K562 (cell line): ENCODE measurements around the gene CAPZB. TPM values are rescaled to one million over a fixed set of nuclear protein-coding genes. Genes with fewer than 3 reads are reported as not detected.
A peak's percentile ranks its signal among the peaks of the same experiment; 100 is the strongest.

Experiments
- ARID1B ChIP-seq: fragments of 450-650 bp; IDR thresholded peaks from 2 replicates; pipeline ENCODE4 v1.6.1; 2016; ENCODE audit warnings: antibody characterized with exemption, mild to moderate bottlenecking, inconsistent platforms
- KLF10 ChIP-seq: fragments of 250-450 bp; sonication (Bioruptor Pico); IDR thresholded peaks from 2 replicates; pipeline ENCODE4 v1.6.1; 2021; ENCODE audit warnings: matching md5 sums
- L3MBTL2 ChIP-seq: fragments of 450-650 bp; IDR thresholded peaks from 2 replicates; pipeline ENCODE4 v1.6.1; 2016; ENCODE audit warnings: mild to moderate bottlenecking, moderate library complexity
- MGA ChIP-seq: fragments of 450-650 bp; IDR thresholded peaks from 2 replicates; pipeline ENCODE4 v1.6.1; 2016; ENCODE audit warnings: mild to moderate bottlenecking, moderate library complexity
- NFYB ChIP-seq: IDR thresholded peaks from 2 replicates; pipeline ENCODE4 v1.6.1; 2011; ENCODE audit warnings: mild to moderate bottlenecking, moderate library complexity; ENCODE audit not compliant: insufficient read length; ENCODE audit errors: extremely low read depth
- NR4A1 ChIP-seq, 2 experiments: fragments of 250-450 bp in 1 of 2; fragments of 450-650 bp in 1 of 2; sonication (Bioruptor Pico) in 1 of 2; IDR thresholded peaks; 2 replicates each; pipeline versions ENCODE4 v1.4.0 to v1.6.1; 2016 to 2020; ENCODE audit warnings: mild to moderate bottlenecking in 2 of 2, missing compliant biosample characterization in 1 of 2, missing genetic modification characterization in 1 of 2, moderate library complexity in 1 of 2
- PRPF4 ChIP-seq: fragments of 200-400 bp; formaldehyde crosslinking; IDR thresholded peaks from one replicate; pipeline ENCODE4 v1.6.1; 2017; ENCODE audit warnings: low read length, low read depth, mild to moderate bottlenecking; ENCODE audit not compliant: insufficient read depth, poor library complexity, severe bottlenecking
- SAFB ChIP-seq: fragments of 200-400 bp; formaldehyde crosslinking; IDR thresholded peaks from 2 replicates; pipeline ENCODE4 v1.6.1; 2017; ENCODE audit warnings: low read depth, low read length, borderline replicate concordance
- SIRT6 ChIP-seq: IDR thresholded peaks from one replicate; pipeline ENCODE4 v1.6.1; 2012; ENCODE audit warnings: low read depth, mild to moderate bottlenecking, control low read depth, inconsistent platforms, low read length, moderate library complexity
- TSHZ1 ChIP-seq: fragments of 250-450 bp; sonication (Bioruptor Pico); IDR thresholded peaks from 2 replicates; pipeline ENCODE4 v1.4.0; 2020; ENCODE audit warnings: mild to moderate bottlenecking, moderate library complexity
- ZNF280A ChIP-seq: fragments of 450-650 bp; IDR thresholded peaks from 2 replicates; pipeline ENCODE4 v1.6.1; 2018; ENCODE audit warnings: mild to moderate bottlenecking, low read depth; ENCODE audit not compliant: partially characterized antibody
- polyA plus RNA-seq, 8 experiments: library from polyadenylated mRNA; depleted of rRNA in 4 of 8; stranded (reverse) in 5 of 8; unstranded in 3 of 8; fragments of >200 nt; fragmentation: Nextera tagmentation in 2 of 8; fragmentation: Illumina TruSeq in 1 of 8; extraction: Ambion mirVana in 2 of 8; extraction: Trizol in 1 of 8; gene quantifications; 2 replicates each; pipeline versions ENCODE4 v1.2.1 to v1.2.3, GENCODE V29; 2011 to 2014; ENCODE audit warnings: inconsistent platforms in 1 of 8, missing spikeins in 1 of 8
- total RNA-seq, 7 experiments: library from RNA; depleted of rRNA in 6 of 7; stranded (reverse); fragments of >200 nt in 6 of 7; fragmentation: Illumina TruSeq in 2 of 7; extraction: Trizol in 2 of 7; gene quantifications; 2 replicates each; pipeline versions ENCODE4 v1.2.1 to v1.2.3, GENCODE V29; 2011 to 2021; ENCODE audit warnings: low replicate concordance in 1 of 7

The CAPZB gene
- total and polyA plus RNA-seq, 9 of the 15 experiments (the other 6 are each of a cell fraction or from before 2014, with no cell fraction given) = 57.6 to 297 (median 125) TPM

DNA sequence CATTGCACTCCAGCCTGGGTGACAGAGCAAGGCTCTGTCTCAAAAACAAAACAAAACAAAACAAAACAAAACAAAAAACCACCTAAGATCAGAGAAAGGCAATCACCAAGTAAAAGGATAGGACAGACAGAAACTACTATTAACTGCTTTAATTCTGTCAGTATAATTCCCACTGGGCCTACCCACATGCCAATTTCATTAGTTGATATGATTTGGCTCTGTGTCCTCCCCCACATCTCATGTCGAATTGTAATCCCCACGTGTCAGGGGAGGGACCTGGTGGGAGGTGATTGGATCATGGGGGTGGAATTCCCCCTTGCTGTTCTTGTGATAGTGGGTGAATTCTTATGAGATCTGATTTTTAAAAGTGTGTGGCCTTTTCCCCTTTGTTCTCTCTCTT is 27.2 kb upstream of the CAPZB start (continued):
- TF ChIP-seq NR4A1 (CRISPR knock-in tag; IDR thresholded peaks at IDR 0.05) (no peak), NR4A1 (tag; IDR thresholded peaks at IDR 0.05) (no peak), MGA (peak; percentile 55), PRPF4 (no peak), NFYB (no peak), ZNF280A (no peak), KLF10 (CRISPR knock-in tag) (no peak), SIRT6 (no peak), SAFB (no peak), L3MBTL2 (peak; percentile 31; the same call in 1 of the 2 replicates), TSHZ1 (CRISPR knock-in tag) (0 out of 2 replicates have a peak, but pooled peaks have one; percentile 9), ARID1B (peak; percentile 20; the same call in 1 of the 2 replicates)
